Kasumi-1 (cell line): ENCODE measurements around the gene C1R.

Experiments
- DNase-seq, 2 experiments: peaks; one replicate each; lab custom pipeline; 2025; lab: John Stamatoyannopoulos, UW

The C1R gene

DNA sequence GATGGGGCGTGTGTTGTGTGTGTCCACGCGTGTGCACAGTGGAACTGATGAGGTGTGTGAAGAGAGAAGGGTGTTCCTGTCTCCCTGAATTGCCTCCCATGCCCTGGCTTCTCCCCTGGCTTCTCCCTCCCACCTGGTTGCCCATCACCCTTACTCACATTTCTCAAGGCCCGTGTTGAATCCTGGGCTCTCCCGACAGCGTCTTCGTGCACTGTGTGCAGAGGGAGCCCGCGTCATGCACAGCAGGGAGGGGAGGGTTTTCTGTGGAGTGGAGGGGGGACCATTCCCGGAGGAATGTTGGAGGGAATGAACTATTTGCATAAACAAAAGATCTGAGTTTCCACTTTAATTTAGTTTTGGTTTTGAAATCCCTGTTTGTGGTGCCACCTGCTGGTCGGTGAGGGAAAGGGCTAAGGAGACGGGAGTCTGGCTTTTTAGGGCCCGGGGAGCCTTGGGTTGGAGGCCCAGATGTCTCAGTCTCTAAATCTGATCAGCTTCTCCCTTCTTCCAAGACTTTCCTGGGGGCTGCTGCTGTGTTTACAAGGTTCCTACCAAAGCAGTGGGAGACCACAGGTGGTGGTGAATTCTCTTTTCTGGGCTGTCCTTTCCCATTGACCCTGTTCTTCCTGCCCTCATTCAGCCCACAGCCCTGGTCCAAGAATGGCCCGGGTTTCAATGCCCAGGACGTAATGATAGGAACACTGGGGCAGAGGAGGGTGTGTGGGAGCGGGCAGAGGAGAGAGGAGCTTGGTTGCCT, at the start of gene C1R:
Gene C1R, minus strand, starts transcription at position 217 of the 757 bp plus-strand sequence. Its CDS starts 57 bp downstream, at position 160.
- peak; percentile 17 to 34 for DNase-seq

DNA sequence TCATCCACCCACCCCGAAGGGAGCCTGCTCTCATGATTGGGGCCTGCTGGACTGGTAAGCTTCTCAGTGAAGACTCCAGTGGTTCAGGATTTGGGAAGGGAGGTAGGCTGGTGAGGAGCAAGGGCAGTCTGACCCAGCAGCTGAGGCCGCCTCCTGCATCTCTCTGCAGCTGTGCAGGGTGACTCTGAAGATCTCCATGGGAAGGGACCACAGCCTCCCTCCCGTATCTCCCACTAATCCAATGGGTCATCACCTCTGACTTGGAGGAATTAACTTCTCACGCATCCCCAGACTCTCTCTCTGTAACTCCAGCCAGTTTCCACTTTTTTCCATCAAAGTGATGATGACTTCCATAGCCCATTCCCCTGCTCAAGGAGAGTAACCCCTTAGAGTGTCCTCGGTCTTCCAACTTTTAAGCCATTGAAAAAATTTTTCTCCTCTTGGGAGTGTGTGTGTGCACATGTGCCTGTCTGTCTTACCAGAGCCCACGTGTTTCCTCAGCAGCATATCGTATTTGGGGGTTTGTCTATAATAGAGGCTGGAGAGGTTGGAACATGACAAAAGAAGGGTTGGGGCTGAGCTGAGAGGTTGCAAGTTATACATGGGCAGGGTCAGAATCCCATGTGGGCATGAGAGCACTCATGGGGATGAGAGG, 49.2 kb upstream of the C1R start:
- DNase-seq = no peak

DNA sequence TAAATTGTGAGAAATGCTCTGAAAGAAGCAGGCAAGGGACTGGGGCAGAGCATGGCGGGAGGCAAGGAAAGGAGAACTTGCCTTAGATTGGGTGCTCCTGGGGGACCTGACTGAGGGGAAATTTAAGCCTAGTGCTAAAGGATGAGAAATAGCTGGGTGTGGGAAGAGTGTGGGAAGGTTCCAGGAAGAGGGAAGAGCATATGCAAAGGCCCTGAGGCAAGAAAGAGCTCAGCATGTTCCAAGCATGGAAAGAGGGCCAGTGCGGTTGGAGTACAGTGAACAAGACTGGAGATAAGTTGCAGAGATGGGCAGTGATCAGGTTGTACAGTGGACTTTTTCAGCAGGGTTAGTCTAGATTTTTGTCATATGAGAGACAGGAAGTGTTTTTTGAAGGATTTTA, 47.0 kb upstream of the C1R start:
- no peak for DNase-seq

DNA sequence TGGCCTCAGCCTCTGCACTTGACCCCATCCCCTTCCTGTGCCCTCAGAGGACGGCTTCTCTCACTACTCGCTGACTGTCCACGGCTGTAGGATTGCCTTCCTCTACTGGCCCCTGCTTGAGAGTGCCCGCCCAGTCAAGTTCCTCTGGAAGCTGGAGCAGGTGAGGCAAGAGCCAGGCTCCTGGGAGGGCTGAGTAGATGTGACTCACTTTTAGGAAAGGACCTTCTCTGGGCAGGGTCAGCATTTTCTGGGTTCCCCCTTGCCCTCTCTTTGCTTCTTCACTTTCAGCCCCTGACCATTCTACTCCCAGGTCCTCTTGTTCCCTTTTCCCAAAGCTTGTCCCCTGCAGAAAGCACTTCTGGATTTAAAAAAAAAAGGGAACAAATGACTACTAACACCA, 45.7 kb upstream of the C1R start:
- DNase-seq = no peak

DNA sequence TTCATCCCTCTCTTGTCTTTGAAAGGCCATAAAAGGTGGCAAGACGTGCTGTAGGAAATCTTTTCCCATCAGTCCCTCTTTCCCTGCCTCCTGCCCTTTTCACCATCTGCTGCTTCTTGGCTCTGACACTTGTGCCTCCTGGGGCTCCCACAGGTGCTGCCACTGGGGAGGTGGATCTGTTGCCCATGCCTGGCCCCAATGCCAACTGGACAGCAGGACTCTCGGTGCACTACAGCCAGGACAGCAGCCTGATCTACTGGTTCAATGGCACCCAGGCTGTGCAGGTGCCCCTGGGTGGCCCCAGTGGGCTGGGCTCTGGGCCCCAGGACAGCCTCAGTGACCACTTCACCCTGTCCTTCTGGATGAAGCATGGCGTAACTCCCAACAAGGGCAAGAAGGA, 44.4 kb upstream of the C1R start:
- DNase-seq = no peak

DNA sequence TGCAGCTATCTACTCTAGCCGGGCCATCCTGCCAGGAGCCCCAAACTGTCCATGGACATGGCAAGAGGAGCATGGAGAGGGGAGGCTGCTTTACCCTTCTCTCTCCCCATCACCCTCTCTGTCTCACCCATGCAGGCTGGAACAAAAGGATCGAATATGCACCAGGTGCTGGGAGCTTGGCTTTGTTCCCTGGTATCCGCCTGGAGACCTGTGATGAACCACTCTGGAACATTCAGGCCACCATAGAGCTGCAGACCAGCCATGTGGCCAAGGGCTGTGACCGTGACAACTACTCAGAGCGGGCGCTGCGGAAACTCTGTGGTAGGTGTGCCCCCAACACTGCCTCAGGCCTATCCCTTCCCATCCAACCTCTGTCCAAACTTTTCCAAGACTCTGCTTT, 43.8 kb upstream of the C1R start:
- DNase-seq = no peak

DNA sequence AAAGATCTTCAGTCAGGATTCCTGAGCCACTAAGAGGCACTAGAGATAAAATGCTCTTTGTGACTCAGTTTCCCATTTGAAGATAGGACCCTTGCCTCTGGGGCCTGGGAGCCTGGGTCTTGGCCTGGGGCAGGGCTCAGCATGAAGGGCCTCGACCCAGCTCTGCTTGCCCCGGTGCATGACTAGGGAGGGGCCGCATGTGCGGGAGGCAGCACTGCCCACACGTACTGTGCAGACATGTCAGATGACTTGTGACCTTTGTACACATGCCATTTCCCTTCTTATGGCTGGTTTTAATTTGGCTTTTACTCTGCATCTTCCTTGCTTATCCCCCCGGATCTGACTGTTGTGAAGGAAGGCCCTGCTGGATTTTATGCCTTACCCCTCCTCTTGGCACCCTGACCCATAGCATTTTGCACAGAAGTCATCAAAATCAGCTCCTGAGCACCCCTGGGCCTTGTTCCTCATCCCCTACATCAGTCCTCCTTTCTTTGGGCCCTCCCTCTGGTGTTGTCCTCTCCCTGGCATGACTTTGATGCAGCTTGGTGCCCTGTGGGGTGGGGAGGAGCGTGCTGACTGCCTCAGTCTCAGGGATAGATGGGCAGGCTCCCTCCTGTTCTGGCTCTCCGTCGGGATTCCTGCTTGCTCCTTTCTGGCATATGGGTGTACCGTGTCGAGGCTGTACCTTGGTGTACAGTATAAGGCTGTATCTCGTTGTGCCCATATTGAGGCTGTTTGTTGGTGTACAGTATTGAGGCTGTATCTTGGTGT, 42.3 kb upstream of the C1R start:
- DNase-seq = no peak

DNA sequence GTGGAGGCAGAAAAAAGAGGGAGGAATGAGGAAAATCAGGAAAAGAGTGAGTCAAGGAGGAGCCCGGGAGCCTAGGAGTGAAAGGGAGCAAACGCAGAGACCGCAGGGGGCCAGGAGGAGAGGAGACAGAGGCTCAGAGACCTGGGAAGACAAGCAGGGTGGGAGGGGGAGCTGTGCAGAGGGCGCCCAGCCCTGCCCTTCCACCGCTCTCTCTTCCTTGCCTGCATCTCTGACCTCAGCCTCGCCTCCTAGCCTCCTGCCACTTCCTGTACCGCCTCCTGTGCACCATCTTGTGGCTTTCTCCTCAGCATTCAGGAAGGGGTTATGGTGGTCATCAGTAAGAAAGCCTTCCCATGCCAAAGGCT, 39.2 kb upstream of the C1R start:
- peak; percentile 29 to 31 for DNase-seq

DNA sequence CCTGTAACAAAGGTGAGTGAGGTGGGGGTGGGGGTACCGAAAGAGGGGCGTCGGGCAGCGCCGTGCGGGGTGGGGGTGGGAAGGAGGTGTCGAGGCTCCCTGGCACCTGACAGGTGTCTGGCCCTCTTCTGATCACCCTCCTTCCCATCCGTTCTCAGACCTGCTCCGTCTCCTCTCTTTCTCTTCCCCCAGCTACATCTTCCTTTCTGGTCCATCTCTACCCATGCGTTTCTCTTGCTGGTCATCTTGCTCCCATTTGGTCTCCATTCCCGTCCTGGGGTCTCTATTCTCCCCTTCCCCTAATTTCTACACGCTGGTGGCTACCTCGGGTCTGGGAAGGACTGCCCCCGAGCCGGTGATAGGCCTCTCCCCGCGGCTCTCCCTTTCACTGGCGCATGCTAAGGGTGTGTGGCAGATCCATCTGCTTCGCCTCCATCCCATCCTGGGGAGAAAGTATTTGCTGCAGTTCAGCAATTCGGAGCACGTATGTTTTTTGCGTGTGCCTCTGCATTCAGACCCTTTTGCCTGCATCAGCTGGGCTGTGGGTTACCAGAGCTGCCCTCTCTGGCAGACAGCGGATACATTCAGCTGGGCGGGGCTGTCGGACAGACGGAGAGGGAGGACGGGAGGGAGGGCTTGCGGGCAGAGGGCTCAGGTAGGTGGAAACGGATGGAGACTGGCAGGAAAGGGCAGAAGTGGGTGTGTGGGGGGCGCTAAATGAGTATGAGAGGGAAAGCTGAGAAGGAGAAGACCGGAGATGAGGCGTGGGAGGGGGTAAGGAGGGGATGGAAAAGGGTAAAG, 38.7 kb upstream of the C1R start:
- no peak for DNase-seq

DNA sequence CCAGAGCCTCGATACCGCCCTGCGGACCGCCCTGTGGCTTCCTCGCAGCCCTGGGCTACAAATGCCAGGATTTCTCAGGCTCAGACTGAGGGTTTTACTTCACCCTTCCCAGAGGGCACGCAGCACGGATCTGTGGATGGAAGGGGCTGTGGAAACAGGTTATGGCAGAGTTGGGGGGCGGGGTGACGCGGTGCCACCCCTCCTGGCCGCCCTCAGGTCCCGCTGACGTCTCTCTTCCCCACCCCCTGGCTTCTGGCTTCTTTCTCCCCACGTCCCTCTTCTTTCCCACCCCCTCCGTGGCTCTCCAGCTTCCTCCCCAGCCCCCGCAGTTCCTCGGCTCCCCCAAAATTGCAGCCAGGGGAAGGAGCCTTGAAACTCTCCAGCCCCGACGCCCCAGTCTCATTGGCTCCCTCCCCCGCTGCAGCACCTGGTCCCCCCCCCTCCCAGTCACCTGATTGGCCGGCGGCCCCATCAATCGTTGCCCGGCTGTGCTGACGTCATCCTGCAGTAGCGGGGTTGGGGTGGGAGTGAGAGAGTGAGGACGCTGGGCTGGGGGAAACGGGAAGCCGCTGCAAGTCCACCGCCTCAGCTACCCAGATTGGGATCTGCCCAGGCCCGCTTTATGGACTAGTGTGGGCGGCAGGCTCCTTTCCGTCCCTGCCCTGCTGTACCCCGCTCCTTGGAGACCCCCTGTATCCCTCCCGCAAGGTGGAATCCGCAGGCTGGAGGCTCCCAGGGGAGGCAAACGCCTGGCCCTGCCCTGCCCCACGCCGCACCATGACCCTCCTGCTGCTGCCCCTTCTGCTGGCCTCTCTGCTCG, 37.8 kb upstream of the C1R start, which contains the start of gene CLSTN3:
Gene CLSTN3, plus strand, starts transcription at position 500 of the 820 bp plus-strand sequence. Its CDS starts 278 bp downstream, at position 778.
- DNase-seq = peak; percentile 34

DNA sequence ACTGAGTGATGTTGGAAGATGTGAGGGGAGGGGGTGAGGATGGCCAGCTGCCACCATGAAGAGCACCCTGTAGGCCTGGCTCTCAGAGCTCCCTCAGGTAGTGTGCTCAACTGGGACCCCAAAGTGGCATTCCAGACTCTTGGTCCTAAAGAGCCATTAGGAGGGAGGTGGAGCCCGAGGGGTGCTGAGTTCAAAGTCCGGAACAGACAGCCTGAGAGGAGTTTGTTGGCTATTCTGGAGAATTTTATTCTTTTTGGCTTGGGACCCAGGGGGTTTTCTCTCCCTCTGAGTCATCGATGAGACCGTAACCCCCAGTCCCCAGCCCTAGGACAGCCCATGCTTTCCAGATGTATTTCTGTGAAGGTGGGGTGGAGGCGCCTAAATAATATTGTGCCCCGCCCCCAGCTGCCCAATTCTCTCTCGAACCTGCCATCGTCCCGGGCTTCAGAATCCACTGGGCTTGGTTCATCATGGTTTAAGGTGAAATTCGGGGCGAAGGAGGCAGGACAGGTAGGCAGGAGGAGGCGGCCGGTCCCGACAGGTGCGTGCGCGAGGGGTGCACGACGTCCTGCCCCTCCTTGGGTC, 37.1 kb upstream of the C1R start:
- DNase-seq = no peak

DNA sequence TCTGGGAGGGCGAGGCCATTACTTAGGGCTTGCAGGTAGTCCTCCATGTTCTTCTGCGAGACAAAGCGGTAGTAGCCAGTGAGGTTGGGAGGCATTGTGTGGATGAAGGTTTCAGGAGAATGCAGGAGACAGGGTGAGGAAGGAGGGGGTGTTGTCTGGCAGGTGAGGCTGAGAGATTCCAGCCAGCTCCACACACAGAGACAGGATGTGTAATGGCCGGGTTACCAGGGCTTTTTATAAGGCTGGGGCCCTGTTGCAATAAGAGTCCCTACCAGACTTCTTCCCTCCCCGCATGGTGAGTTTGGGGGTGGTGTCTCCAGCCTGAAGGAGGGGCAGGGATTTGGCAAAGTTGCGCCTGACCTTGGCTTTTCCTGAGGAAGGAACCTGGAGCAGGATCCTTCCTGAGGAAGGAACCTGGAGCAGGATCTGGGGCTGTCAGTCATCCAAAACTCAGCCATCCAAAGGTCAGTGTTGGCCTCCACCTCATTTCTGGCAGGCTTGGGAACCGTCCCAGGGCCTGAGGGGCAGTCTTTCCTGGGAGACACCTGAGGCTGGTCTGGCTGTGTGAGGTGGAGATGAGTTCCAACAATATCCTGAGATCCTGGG, 36.5 kb upstream of the C1R start, which contains the start of gene RBP5:
Gene RBP5, minus strand, starts transcription at position 209 of the 606 bp plus-strand sequence. Its CDS starts 114 bp downstream, at position 95.
- DNase-seq = no peak

DNA sequence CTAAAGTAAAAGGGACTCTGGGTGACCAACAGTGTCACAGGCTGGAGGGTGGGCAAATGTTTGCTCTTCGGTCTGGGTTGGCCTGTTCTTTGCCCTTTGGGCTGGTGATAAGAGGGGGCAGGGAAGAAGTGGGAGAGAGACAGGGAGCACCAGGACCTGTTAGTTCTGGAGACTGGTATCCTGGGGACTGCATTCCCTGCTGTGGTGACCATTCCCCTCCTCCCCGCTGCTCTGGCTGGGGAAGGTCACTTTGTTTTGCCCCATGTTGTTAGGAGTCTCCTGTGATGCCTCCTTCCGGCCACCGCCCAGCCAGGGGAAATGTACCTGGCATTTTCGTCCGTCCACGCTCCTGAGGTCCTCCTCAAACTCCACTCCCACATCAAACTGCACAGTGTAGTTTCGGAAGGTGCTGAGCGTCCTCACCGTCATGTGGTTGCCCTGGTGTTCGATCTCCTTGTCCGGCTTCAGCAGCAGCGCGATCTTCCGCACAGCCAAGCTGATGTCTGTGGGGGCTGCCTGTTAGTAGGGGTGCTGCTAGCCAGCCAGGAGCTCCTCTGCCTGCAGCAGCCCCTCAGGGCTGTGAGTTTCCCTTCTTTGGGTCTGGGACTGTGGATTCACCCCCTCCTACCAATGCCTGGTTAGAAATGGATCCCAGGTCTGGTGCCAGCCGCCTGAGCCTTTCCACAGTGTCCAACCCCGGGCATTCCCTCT, 35.8 kb upstream of the C1R start:
- DNase-seq = no peak

DNA sequence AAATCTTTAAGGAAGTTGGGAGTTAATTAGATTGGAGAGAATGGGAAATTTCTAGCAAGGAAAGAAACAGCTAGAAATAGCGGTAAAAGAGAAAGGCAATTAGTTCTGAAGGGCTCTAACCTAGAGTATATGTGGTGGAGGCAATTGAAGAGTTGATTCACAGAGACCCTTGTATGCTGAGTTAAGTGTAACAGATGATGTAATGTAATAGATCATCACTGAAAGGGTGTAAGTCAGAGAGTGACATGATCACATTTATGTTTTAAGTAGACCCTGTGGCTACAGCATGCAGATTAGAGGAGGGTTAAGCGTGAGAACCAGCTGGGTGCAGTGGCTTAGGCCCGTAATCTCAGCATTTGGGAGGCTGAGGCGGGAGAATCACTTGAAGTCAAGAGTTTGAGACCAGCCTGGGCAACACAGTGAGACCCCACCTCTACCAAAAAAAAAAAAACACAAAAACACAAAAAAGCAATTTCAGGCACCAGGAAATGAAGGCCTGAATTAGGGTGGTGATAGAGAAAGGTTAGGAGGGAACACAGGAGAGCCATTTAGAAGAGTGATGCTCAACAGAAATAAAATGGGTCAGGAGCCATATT, 33.5 kb upstream of the C1R start:
- DNase-seq = no peak

DNA sequence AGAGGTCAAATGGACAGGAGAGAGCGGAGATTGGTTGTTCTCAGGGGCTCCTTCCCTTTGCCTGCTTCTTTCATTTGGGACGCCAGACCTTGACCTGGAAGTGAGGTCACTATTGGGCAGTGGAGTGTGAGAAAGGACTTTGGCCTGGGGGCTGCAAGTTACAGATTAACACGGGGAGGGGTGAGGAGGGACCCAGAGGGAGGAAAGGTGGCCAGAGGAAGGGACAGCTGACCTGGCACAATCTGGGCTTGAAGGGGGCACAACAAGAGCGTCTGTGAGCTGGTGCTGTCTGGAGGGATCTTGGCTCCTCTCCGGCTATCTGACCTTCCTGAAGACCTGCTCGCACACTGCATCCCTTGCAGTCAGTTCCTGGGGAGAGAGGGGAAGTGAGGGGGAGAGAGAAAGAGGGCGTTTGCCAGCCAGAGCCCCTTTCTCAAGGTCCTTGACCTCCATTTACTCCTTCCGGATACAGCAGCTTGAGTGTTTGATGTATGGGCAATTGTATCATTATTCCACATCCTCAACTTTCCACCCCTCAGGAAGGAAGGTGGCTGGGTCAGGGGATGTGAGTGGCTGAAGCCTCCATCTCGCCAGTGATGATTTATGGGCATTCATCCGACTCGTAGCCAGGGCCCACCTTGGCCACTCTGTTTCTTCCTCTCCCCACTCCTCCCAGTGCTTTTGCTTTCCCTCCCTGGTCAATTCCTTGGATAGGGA, 31.7 kb upstream of the C1R start:
- no peak for DNase-seq

DNA sequence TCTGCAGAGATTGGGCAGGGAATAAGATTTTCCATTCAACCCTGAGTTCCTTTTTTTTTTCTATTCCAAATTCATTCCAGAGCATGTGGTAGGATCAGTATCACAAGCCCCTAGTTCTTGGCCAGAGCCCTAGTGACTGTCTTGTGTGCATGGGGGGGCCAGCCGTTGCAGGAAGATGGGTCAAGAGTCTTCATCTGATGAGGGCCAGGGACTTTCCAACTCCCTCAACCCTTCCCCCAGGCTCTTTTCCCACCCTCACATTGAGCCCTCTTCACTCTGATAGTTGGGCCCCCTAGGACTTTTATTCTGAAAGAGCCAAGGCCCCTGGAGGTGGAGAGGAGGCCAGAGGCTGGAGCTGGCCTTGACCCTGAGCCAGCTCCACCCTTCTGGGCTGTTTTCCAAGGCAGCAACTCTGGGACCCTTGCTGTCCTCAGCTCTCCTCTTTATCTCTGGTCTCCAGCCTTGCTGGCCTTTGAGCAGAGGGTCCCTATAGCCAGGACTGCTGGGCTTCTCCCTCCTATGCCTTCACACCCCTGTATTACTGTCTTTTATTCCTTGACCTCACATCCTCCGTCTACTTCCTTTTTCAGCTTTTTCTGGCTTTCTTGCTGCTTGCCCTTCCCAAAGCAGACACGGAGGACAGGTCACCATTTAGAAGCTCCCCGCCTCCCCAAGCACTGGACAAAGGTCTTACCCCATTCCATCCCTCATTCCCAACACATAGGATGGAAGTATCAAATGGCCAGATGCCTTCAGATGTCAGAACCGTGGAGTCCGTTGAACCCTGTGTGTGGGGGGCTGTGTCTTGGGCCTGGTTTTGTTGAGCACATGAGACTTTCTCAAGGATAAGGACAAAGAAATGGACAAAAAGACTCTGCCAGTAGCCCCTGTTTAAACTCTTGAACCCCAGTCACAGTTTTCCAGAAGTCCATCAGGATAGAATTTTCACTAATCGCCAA, 30.8 kb upstream of the C1R start:
- no peak for DNase-seq

DNA sequence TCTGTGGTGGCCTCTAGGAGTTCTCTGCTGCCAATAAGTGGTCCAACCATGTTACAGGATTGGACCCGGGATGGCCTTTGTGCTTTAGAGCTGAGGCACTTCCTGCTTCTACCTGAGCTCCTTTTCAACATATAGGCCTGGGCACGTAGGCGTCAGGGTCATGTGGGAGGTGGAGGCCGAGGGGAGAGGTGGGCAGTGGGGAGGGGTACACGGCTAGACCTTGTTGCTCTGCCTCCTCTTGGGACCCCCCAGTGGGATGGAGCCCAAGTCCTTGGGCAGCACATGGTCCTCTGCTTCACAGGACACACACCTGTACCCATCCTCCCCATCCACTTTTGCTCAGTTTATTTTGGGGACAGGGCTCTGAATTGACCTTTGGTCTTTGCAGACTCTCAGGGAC, 29.1 kb upstream of the C1R start:
- no peak for DNase-seq
